ENCODE results near the gene PTPN6. TPM values are rescaled to one million over a fixed set of nuclear protein-coding genes. Genes with fewer than 3 reads are reported as not detected.

The PTPN6 gene
- total and polyA plus RNA-seq, 2 of the 4 experiments (the other 2 are of a cell fraction), result under 0.01 to 0.14 TPM

DNA sequence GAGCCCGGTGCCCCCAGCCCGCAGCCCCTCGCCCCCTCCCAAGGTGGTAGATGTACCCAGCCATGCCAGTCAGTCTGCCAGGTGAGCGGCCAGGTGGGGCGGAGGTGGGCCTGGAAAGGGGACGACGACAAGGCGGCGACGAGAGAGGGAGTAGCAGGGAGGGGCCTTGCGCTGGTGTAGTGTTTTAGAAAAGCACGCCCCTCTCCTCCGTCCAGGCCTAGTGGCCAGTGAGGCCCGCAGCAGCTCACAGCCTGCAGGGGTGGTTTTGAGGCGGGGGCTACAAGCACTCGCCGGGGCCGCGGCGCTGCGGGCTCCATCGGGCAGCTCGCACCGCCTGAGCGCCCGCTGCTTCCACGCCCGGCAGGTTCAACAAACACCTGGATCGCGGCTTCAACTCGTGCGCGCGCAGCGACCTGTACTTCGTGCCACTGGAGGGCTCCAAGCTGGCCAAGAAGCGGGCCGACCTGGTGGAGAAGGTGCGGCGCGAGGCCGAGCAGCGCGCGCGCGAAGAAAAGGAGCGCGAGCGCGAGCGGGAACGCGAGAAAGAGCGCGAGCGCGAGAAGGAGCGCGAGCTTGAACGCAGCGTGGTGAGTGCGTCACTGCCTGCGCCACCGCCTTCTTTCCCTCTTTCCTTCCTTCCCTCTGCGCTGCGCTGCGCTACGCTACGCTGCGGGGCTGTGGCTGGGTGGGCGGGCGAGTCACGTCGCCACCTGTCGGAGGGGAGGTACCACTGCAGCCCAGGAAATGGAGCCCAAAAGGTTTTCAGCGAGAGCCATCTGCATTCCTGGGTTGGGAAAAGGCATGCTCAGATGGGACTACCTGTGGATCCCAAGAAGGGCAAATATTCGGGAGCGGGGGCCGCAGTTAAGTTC, 13.4 kb upstream of the PTPN6 start (continued):
- no peak for TF ChIP-seq MAFK (IDR thresholded peaks at IDR 0.05; ENCODE audit: low read depth, low read length)

DNA sequence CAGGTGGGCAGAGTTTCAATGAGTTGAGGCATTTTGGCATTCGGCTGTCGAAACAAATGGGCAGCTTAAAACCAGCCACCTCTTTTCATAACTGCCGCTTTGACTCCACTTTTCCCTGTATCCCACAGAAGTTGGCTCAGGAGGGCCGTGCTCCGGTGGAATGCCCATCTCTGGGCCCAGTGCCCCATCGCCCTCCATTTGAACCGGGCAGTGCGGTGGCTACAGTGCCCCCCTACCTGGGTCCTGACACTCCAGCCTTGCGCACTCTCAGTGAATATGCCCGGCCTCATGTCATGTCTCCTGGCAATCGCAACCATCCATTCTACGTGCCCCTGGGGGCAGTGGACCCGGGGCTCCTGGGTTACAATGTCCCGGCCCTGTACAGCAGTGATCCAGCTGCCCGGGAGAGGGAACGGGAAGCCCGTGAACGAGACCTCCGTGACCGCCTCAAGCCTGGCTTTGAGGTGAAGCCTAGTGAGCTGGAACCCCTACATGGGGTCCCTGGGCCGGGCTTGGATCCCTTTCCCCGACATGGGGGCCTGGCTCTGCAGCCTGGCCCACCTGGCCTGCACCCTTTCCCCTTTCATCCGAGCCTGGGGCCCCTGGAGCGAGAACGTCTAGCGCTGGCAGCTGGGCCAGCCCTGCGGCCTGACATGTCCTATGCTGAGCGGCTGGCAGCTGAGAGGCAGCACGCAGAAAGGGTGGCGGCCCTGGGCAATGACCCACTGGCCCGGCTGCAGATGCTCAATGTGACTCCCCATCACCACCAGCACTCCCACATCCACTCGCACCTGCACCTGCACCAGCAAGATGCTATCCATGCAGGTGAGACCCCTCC, 12.6 kb upstream of the PTPN6 start:
- Histone ChIP-seq H4K20me1 (ENCODE audit: insufficient read depth, low read length) (peaks cover 15% of the 10 kb centered on the region; the same call in 1 of the 2 replicates), H3K27ac (ENCODE audit: insufficient read depth, low read length) (no peak overlapping the region), H3K4ac (ENCODE audit: low read depth, low read length) (no peak overlapping the region; the same call in 1 of the 2 replicates), H3K4me1 (ENCODE audit: control insufficient read depth, insufficient read depth, low read length) (peaks cover 8% of the 10 kb centered on the region), H2AK5ac (ENCODE audit: low read depth, low read length) (no peak overlapping the region; the same call in 1 of the 2 replicates), H4K91ac (ENCODE audit: insufficient read depth, low read depth, low read length) (0 out of 2 replicates have a peak overlapping the region, but pooled peaks have one; percentile 2), H4K8ac (ENCODE audit: low read depth in 2 of 2, low read length in 2 of 2) (peak overlapping the region in 1 of 2 experiments; percentile 57; a peak in 1 of 4 replicates), H3K4me3 (ENCODE audit: insufficient read depth, low read depth, low read length) (peak overlapping the region; percentile 46; the same call in 1 of the 2 replicates), H3K14ac (replicated peaks; ENCODE audit: low read depth, low read length) (no peak overlapping the region), H3K18ac (ENCODE audit: low read depth, low read length) (no peak overlapping the region), H3K4me2 (ENCODE audit: low read depth, low read length) (peak overlapping the region; percentile 72), H3K79me1 (ENCODE audit: low read depth in 1 of 2, low read length in 2 of 2) (peaks cover 13 to 57% of the 10 kb centered on the region in 2 experiments; a peak in 3 of 4 replicates), H2AK9ac (replicated peaks; ENCODE audit: low read depth, low read length, poor library complexity) (peak overlapping the region; percentile 96), H2AFZ (replicated peaks; ENCODE audit: low read length, poor library complexity) (peak overlapping the region; percentile 93), H2BK120ac (ENCODE audit: low read depth, low read length) (no peak overlapping the region), H3K36me3 (ENCODE audit: control insufficient read depth, insufficient read depth, low read length) (peaks cover 64% of the 10 kb centered on the region), H3K9me3 (ENCODE audit: control insufficient read depth, insufficient read depth, low read length) (no peaks in the 10 kb centered on the region), H2BK20ac (ENCODE audit: low read depth, low read length) (no peak overlapping the region), H2BK5ac (ENCODE audit: low read depth, low read length, poor library complexity, severe bottlenecking) (no peak overlapping the region), H3K9ac (ENCODE audit: low read depth, low read length) (no peak overlapping the region), H2BK15ac (ENCODE audit: low read depth, low read length) (no peak overlapping the region), H3K9me1 (ENCODE audit: insufficient read depth, low read length) (no peaks in the 10 kb centered on the region), H3K56ac (ENCODE audit: extremely low read depth, insufficient read depth, low read length) (no peak overlapping the region), H3K27me3 (ENCODE audit: control insufficient read depth, insufficient read depth, low read length) (no peaks in the 10 kb centered on the region), H3K23ac (ENCODE audit: low read depth, low read length) (no peak overlapping the region), H4K5ac (ENCODE audit: low read depth, low read length) (no peak overlapping the region)
- TF ChIP-seq RCOR1 (IDR thresholded peaks at IDR 0.05; ENCODE audit: insufficient replicate concordance, low read length), result no peak
- peak; percentile 1; the same call in 1 of the 2 replicates for TF ChIP-seq POLR2A (IDR thresholded peaks at IDR 0.05; ENCODE audit: low read depth, low read length)
- dilution Hi-C loops (cut with HindIII; ENCODE audit: low sequenced_read_pairs, unreplicated experiment) (no loop called here), intact Hi-C loops (cut with micrococcal nuclease) (loop anchor here (1.0 kb wide), 1 partner anchor 14 kb away; no protein-coding TSS in a partner anchor), in situ Hi-C loops (cut with MboI; ENCODE audit: low sequenced_read_pairs) (no loop called here)
- ATAC-seq (ENCODE audit: low read depth) (no peak), DNase-seq (no peak)
- CTCF ChIA-PET, result no interaction called here
- 89% methylated on average over 26 of the region's 32 CpGs; no CpG with 5 or more reads in 1 of the 2 experiments for WGBS, 2 experiments (ENCODE audit: extremely low coverage in 2 of 2, insufficient read length in 1 of 2)
- BruUV-seq (replicated peaks), result TSS peak; percentile 29
- POLR2A ChIA-PET (ENCODE audit: unreplicated experiment), result interaction anchor here (0.5 kb wide), 1 partner anchor 47 kb away, joined by 3 read pairs; no protein-coding TSS in a partner anchor
